OCI-LY1 (cell line): ENCODE results near the gene ERN1.

ENCODE experiments used
- H2AFZ ChIP-seq: fragments of 200-600 bp; sonication (generic), shearing (Covaris generic); 2 replicates; pipeline ENCODE4 v1.6.0; 2014; ENCODE audit warnings: antibody characterized with exemption, mild to moderate bottlenecking, low read length
- H3F3A ChIP-seq: fragments of 200-600 bp; sonication (generic), shearing (Covaris generic); 2 replicates; pipeline ENCODE4 v1.6.0; 2014; ENCODE audit warnings: mild to moderate bottlenecking, antibody characterized with exemption, low read length, moderate library complexity; ENCODE audit not compliant: insufficient read depth
- H3K27ac ChIP-seq: fragments of 200-600 bp; sonication (generic); 2 replicates; pipeline ENCODE4 v1.5.1; 2014; ENCODE audit warnings: low read length, mixed run types, mild to moderate bottlenecking, low read depth; ENCODE audit not compliant: poor library complexity, severe bottlenecking
- H3K27me3 ChIP-seq: fragments of 200-600 bp; sonication (generic); 2 replicates; pipeline ENCODE4 v1.6.0; 2014; ENCODE audit warnings: antibody characterized with exemption, mild to moderate bottlenecking, low read length, moderate library complexity; ENCODE audit not compliant: insufficient read depth
- H3K36me3 ChIP-seq: fragments of 200-600 bp; sonication (generic); 2 replicates; pipeline ENCODE4 v1.6.1; 2014; ENCODE audit warnings: mild to moderate bottlenecking, antibody characterized with exemption, low read length, moderate library complexity, mixed read lengths; ENCODE audit not compliant: insufficient read depth
- H3K4me1 ChIP-seq: fragments of 200-600 bp; sonication (generic); 2 replicates; pipeline ENCODE4 v1.5.1; 2014; ENCODE audit warnings: mild to moderate bottlenecking, low read length, moderate library complexity; ENCODE audit not compliant: insufficient read depth, severe bottlenecking
- H3K4me2 ChIP-seq: fragments of 200-600 bp; sonication (generic), shearing (Covaris generic); 2 replicates; pipeline ENCODE4 v1.6.1; 2014; ENCODE audit warnings: low read length
- H3K4me3 ChIP-seq: fragments of 200-600 bp; sonication (generic); 2 replicates; pipeline ENCODE4 v1.5.1; 2014; ENCODE audit warnings: low read length, low read depth, mild to moderate bottlenecking, mixed read lengths; ENCODE audit not compliant: poor library complexity, severe bottlenecking
- H3K79me2 ChIP-seq: fragments of 200-600 bp; shearing (Covaris generic); 2 replicates; pipeline ENCODE4 v1.6.1; 2016; ENCODE audit warnings: mixed run types, low read length, mixed read lengths; ENCODE audit not compliant: insufficient read depth
- H3K9ac ChIP-seq: fragments of 200-600 bp; sonication (generic), shearing (Covaris generic); 2 replicates; pipeline ENCODE4 v1.6.1; 2014; ENCODE audit warnings: mild to moderate bottlenecking, low read length, mixed read lengths
- H3K9me2 ChIP-seq: fragments of 200-600 bp; sonication (generic), shearing (Covaris generic); 2 replicates; pipeline ENCODE4 v1.6.1; 2014; ENCODE audit warnings: low read depth, mild to moderate bottlenecking, low read length, mixed read lengths
- H3K9me3 ChIP-seq: fragments of 200-600 bp; shearing (Covaris generic); 2 replicates; pipeline ENCODE4 v1.6.1; 2014; ENCODE audit warnings: low read length, mixed read lengths
- H4K20me1 ChIP-seq: fragments of 200-600 bp; sonication (generic), shearing (Covaris generic); 2 replicates; pipeline ENCODE4 v1.6.0; 2016; ENCODE audit warnings: mild to moderate bottlenecking, low read length; ENCODE audit not compliant: insufficient read depth
- EZH2 ChIP-seq: fragments of 200-600 bp; sonication (generic), shearing (Covaris generic); IDR thresholded peaks from 2 replicates; pipeline ENCODE4 v1.8.0; 2017; ENCODE audit warnings: borderline replicate concordance, mixed run types, mild to moderate bottlenecking, antibody characterized with exemption, low read length, moderate library complexity, mixed read lengths
- TF ChIP-seq, protein P1 (sequence below): fragments of 200-600 bp; sonication (generic), shearing (Covaris generic); IDR thresholded peaks from 2 replicates; pipeline ENCODE4 v1.5.1; 2017; ENCODE audit warnings: mild to moderate bottlenecking, antibody characterized with exemption, low read length, moderate library complexity, mixed read lengths

The ERN1 gene

DNA sequence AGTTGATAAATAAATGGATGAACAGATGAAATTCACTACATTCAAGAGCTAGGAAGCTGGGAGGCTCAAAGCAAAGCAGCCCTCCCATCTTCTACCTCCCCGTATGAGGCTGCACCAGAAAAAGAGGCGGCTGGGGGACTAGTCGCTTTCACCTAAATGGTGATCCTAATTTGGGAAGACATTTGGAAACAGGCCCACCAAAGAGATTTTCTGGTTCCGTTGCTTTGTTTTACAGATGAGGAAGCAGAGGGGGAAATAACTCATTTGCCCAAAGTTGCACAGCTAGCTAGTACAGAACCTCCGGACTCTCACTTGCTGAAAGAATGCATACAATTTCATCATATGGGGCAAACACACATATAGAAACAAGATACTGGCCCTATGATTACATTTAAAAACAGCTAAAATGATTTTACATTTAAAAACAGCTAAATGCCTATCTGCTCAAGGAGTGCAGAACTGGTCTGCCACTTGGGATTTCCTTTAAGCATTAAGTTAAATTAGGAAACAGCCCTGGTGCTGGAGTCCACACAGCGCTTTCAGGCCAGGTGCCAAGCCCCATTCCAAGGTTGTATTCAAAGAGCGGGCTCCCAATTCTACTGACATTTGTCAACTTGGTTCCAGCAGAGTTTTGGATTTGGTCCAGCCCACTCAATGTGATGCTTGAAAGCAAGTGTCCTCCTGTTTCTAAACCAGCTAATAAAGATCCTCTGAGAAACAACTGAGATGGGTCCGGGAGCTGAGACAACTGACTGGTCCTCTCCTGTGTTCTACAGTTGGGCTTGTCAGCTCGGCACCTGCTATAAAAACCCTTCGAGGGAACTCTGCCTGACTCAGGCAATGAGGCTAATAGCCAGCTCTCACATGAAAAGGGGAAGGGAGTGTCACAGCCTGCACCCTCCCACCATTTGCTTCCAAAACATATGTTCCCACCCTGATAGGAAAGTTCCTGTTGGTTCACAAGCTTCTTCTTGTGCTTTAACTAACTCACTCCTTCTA is 11.7 kb downstream of the ERN1 start:
- Histone ChIP-seq H3F3A (no peaks in the 10 kb centered on the region), H3K9me3 (no peaks in the 10 kb centered on the region), H3K9ac (no peak overlapping the region), H3K4me3 (no peak overlapping the region), H3K4me1 (no peaks in the 10 kb centered on the region), H3K4me2 (no peak overlapping the region), H3K79me2 (no peaks in the 10 kb centered on the region), H3K27ac (no peak overlapping the region), H3K27me3 (no peaks in the 10 kb centered on the region), H4K20me1 (no peaks in the 10 kb centered on the region), H2AFZ (no peak overlapping the region), H3K9me2 (no peaks in the 10 kb centered on the region), H3K36me3 (no peaks in the 10 kb centered on the region)
- no peak for TF ChIP-seq EZH2
- TF ChIP-seq, protein P1, sequence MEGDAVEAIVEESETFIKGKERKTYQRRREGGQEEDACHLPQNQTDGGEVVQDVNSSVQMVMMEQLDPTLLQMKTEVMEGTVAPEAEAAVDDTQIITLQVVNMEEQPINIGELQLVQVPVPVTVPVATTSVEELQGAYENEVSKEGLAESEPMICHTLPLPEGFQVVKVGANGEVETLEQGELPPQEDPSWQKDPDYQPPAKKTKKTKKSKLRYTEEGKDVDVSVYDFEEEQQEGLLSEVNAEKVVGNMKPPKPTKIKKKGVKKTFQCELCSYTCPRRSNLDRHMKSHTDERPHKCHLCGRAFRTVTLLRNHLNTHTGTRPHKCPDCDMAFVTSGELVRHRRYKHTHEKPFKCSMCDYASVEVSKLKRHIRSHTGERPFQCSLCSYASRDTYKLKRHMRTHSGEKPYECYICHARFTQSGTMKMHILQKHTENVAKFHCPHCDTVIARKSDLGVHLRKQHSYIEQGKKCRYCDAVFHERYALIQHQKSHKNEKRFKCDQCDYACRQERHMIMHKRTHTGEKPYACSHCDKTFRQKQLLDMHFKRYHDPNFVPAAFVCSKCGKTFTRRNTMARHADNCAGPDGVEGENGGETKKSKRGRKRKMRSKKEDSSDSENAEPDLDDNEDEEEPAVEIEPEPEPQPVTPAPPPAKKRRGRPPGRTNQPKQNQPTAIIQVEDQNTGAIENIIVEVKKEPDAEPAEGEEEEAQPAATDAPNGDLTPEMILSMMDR = no peak

GRCh38 chr17:64115822-64116534 is 14.0 kb downstream of the ERN1 start:
- H3K4me2 ChIP-seq = no peak overlapping the region
- no peaks in the 10 kb centered on the region for H3K9me2 ChIP-seq
- H3K4me3 ChIP-seq = no peak overlapping the region
- H3K4me1 ChIP-seq = no peaks in the 10 kb centered on the region
- H3F3A ChIP-seq = no peaks in the 10 kb centered on the region
- H3K9me3 ChIP-seq = no peaks in the 10 kb centered on the region
- no peaks in the 10 kb centered on the region for H4K20me1 ChIP-seq
- TF ChIP-seq, protein P1 = no peak
- no peak for TF ChIP-seq EZH2
- no peak overlapping the region for H3K27ac ChIP-seq
- no peaks in the 10 kb centered on the region for H3K36me3 ChIP-seq
- H2AFZ ChIP-seq = no peak overlapping the region
- H3K9ac ChIP-seq = no peak overlapping the region
- H3K79me2 ChIP-seq = no peaks in the 10 kb centered on the region
- H3K27me3 ChIP-seq = no peaks in the 10 kb centered on the region

- H3K27me3 ChIP-seq = no peaks in the 10 kb centered on the region
- H3K9me2 ChIP-seq = no peaks in the 10 kb centered on the region
- no peaks in the 10 kb centered on the region for H3F3A ChIP-seq
- TF ChIP-seq, protein P1 = no peak
- TF ChIP-seq EZH2 = no peak
- no peaks in the 10 kb centered on the region for H4K20me1 ChIP-seq
- no peak overlapping the region for H3K4me2 ChIP-seq
- no peak overlapping the region for H3K9ac ChIP-seq
- no peak overlapping the region for H3K27ac ChIP-seq
- H3K9me3 ChIP-seq = no peaks in the 10 kb centered on the region
- no peaks in the 10 kb centered on the region for H3K36me3 ChIP-seq
- no peak overlapping the region for H2AFZ ChIP-seq
- H3K4me1 ChIP-seq = no peaks in the 10 kb centered on the region
- no peak overlapping the region for H3K4me3 ChIP-seq
- no peaks in the 10 kb centered on the region for H3K79me2 ChIP-seq
These were observed 14.8 kb downstream of the ERN1 start for GRCh38 chr17:64115043-64115698.
